GM12878 (cell line): Measurements from ENCODE around the gene TRIM32. TPM values are rescaled to one million over a fixed set of nuclear protein-coding genes. Genes with fewer than 3 reads are reported as not detected.

Experiments
- ATF7 ChIP-seq: fragments of 450-650 bp; IDR thresholded peaks from 2 replicates; pipeline ENCODE4 v1.6.1; 2016; ENCODE audit warnings: low read depth, mild to moderate bottlenecking
- CBFB ChIP-seq: IDR thresholded peaks from 2 replicates; pipeline ENCODE4 v1.6.1; 2016; ENCODE audit warnings: antibody characterized with exemption, low read depth
- JUNB ChIP-seq: IDR thresholded peaks from 2 replicates; pipeline ENCODE4 v1.6.1; 2016; ENCODE audit warnings: antibody characterized with exemption, mild to moderate bottlenecking
- SMARCA5 ChIP-seq: fragments of 450-650 bp; IDR thresholded peaks from 2 replicates; pipeline ENCODE4 v1.6.1; 2017; ENCODE audit warnings: mild to moderate bottlenecking
- SREBF1 ChIP-seq: IDR thresholded peaks from 2 replicates; pipeline ENCODE4 v1.6.1; 2012; ENCODE audit warnings: mild to moderate bottlenecking, low read length
- SUPT20H ChIP-seq: IDR thresholded peaks from 2 replicates; pipeline ENCODE4 v1.6.1; 2011; ENCODE audit warnings: low read depth, mild to moderate bottlenecking, low read length, moderate library complexity, borderline replicate concordance; ENCODE audit not compliant: control insufficient read depth
- polyA plus RNA-seq, 11 experiments: library from polyadenylated mRNA; depleted of rRNA in 4 of 11; unstranded in 6 of 11; stranded (reverse) in 5 of 11; fragments of >200 nt; fragmentation: Nextera tagmentation in 4 of 11; fragmentation: Illumina TruSeq in 1 of 11; extraction: Ambion mirVana in 4 of 11; extraction: Trizol in 1 of 11; gene quantifications; 1 replicate in 1 of 11; 2 replicates in 10 of 11; pipeline versions ENCODE4 v1.2.1 to v1.2.3, GENCODE V29; 2011 to 2016; ENCODE audit warnings: inconsistent platforms in 2 of 11, missing spikeins in 2 of 11, low read depth in 1 of 11
- total RNA-seq, 4 experiments: library from RNA; depleted of rRNA in 3 of 4; stranded (reverse); fragments of >200 nt in 3 of 4; fragmentation: Illumina TruSeq in 1 of 4; extraction: Trizol in 1 of 4; gene quantifications; 2 replicates each; pipeline versions ENCODE4 v1.2.1 to v1.2.3, GENCODE V29; 2013 to 2021
- TF ChIP-seq, protein P1 (sequence below): fragments of 450-650 bp; formaldehyde crosslinking; IDR thresholded peaks from 2 replicates; pipeline ENCODE4 v1.5.0; 2022; ENCODE audit warnings: mild to moderate bottlenecking, missing genetic modification characterization
- TF ChIP-seq, protein P2 (sequence below): IDR thresholded peaks from 2 replicates; pipeline ENCODE4 v1.6.1; 2011; ENCODE audit warnings: low read depth, low read length, improper control_type of control experiment, borderline replicate concordance
- TF ChIP-seq, protein P3 (sequence below): IDR thresholded peaks from 2 replicates; pipeline ENCODE4 v1.6.1; 2011; ENCODE audit warnings: mild to moderate bottlenecking, low read depth, low read length, moderate library complexity; ENCODE audit not compliant: insufficient replicate concordance
- TF ChIP-seq, protein P4 (sequence below): fragments of 450-650 bp; IDR thresholded peaks from 2 replicates; pipeline ENCODE4 v1.6.1; 2017; ENCODE audit warnings: mild to moderate bottlenecking, moderate library complexity

The TRIM32 gene
- total and polyA plus RNA-seq, 10 of the 15 experiments (the other 5 are each of a cell fraction or from before 2014, with no cell fraction given), result 7.1 to 23.8 (median 12.2) TPM

DNA sequence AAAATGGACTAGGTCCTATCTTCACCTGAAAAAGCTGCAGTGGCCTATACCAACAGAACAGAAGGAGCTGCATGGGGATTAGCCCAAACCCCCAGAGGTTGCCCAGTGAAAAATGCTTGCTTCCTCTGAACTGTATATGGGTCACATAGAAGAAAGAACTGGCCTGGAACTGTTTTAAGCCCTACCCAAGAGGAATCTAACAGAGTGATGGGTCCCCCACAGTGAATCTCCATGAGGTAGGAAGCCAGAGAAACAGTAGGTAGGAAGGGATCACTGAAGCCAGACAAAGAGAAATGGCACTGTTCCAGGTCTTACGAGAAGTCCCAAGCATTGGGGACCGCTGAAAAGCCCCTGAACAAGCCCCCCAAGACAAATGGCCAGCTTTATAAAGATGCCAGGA, 28.8 kb upstream of the TRIM32 start (continued):
- TF ChIP-seq, protein P1, sequence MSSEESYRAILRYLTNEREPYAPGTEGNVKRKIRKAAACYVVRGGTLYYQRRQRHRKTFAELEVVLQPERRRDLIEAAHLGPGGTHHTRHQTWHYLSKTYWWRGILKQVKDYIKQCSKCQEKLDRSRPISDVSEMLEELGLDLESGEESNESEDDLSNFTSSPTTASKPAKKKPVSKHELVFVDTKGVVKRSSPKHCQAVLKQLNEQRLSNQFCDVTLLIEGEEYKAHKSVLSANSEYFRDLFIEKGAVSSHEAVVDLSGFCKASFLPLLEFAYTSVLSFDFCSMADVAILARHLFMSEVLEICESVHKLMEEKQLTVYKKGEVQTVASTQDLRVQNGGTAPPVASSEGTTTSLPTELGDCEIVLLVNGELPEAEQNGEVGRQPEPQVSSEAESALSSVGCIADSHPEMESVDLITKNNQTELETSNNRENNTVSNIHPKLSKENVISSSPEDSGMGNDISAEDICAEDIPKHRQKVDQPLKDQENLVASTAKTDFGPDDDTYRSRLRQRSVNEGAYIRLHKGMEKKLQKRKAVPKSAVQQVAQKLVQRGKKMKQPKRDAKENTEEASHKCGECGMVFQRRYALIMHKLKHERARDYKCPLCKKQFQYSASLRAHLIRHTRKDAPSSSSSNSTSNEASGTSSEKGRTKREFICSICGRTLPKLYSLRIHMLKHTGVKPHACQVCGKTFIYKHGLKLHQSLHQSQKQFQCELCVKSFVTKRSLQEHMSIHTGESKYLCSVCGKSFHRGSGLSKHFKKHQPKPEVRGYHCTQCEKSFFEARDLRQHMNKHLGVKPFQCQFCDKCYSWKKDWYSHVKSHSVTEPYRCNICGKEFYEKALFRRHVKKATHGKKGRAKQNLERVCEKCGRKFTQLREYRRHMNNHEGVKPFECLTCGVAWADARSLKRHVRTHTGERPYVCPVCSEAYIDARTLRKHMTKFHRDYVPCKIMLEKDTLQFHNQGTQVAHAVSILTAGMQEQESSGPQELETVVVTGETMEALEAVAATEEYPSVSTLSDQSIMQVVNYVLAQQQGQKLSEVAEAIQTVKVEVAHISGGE (CRISPR knock-in tag), result no peak
- no peak for TF ChIP-seq JUNB
- TF ChIP-seq, protein P2, sequence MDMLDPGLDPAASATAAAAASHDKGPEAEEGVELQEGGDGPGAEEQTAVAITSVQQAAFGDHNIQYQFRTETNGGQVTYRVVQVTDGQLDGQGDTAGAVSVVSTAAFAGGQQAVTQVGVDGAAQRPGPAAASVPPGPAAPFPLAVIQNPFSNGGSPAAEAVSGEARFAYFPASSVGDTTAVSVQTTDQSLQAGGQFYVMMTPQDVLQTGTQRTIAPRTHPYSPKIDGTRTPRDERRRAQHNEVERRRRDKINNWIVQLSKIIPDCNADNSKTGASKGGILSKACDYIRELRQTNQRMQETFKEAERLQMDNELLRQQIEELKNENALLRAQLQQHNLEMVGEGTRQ, result no peak
- TF ChIP-seq SMARCA5, result no peak
- TF ChIP-seq, protein P3, sequence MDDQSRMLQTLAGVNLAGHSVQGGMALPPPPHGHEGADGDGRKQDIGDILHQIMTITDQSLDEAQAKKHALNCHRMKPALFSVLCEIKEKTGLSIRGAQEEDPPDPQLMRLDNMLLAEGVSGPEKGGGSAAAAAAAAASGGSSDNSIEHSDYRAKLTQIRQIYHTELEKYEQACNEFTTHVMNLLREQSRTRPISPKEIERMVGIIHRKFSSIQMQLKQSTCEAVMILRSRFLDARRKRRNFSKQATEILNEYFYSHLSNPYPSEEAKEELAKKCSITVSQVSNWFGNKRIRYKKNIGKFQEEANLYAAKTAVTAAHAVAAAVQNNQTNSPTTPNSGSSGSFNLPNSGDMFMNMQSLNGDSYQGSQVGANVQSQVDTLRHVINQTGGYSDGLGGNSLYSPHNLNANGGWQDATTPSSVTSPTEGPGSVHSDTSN, result no peak
- no peak for TF ChIP-seq SUPT20H
- TF ChIP-seq SREBF1, result no peak
- no peak for TF ChIP-seq ATF7
- TF ChIP-seq, protein P4, sequence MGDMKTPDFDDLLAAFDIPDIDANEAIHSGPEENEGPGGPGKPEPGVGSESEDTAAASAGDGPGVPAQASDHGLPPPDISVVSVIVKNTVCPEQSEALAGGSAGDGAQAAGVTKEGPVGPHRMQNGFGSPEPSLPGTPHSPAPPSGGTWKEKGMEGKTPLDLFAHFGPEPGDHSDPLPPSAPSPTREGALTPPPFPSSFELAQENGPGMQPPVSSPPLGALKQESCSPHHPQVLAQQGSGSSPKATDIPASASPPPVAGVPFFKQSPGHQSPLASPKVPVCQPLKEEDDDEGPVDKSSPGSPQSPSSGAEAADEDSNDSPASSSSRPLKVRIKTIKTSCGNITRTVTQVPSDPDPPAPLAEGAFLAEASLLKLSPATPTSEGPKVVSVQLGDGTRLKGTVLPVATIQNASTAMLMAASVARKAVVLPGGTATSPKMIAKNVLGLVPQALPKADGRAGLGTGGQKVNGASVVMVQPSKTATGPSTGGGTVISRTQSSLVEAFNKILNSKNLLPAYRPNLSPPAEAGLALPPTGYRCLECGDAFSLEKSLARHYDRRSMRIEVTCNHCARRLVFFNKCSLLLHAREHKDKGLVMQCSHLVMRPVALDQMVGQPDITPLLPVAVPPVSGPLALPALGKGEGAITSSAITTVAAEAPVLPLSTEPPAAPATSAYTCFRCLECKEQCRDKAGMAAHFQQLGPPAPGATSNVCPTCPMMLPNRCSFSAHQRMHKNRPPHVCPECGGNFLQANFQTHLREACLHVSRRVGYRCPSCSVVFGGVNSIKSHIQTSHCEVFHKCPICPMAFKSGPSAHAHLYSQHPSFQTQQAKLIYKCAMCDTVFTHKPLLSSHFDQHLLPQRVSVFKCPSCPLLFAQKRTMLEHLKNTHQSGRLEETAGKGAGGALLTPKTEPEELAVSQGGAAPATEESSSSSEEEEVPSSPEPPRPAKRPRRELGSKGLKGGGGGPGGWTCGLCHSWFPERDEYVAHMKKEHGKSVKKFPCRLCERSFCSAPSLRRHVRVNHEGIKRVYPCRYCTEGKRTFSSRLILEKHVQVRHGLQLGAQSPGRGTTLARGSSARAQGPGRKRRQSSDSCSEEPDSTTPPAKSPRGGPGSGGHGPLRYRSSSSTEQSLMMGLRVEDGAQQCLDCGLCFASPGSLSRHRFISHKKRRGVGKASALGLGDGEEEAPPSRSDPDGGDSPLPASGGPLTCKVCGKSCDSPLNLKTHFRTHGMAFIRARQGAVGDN, result no peak
- TF ChIP-seq CBFB, result no peak
